ENCODE results near the gene CHAC1.

The CHAC1 gene

GRCh38 chr15:40952901-40953712, at the start of gene CHAC1:
Gene CHAC1 (plus strand): TSS chr15:40953471. CDS start chr15:40953584, 113 bp downstream.
- peak; percentile 93 for DNase-seq

- no peak for DNase-seq
These were observed 48.6 kb upstream of the CHAC1 start for GRCh38 chr15:40904552-40905201.

- peak; percentile 66 for DNase-seq
These were observed 46.9 kb upstream of the CHAC1 start for GRCh38 chr15:40906091-40906990.

- DNase-seq, result peak; percentile 47
These were observed 46.1 kb upstream of the CHAC1 start for GRCh38 chr15:40906991-40907802.

GRCh38 chr15:40908095-40908494, 45.2 kb upstream of the CHAC1 start:
- DNase-seq, result no peak

GRCh38 chr15:40909662-40910630, 43.3 kb upstream of the CHAC1 start:
- DNase-seq, result peak; percentile 82

GRCh38 chr15:40911141-40911540, 42.1 kb upstream of the CHAC1 start:
- DNase-seq, result no peak

GRCh38 chr15:40911693-40912092, 41.6 kb upstream of the CHAC1 start:
- no peak for DNase-seq

GRCh38 chr15:40912478-40912877, 40.8 kb upstream of the CHAC1 start:
- DNase-seq, result no peak

GRCh38 chr15:40914013-40914412, 39.3 kb upstream of the CHAC1 start:
- no peak for DNase-seq

GRCh38 chr15:40914486-40914885, 38.8 kb upstream of the CHAC1 start:
- DNase-seq, result no peak

- no peak for DNase-seq
These were observed 38.1 kb upstream of the CHAC1 start for GRCh38 chr15:40915116-40915661.

- DNase-seq, result no peak
These were observed 37.6 kb upstream of the CHAC1 start for GRCh38 chr15:40915679-40916078.

GRCh38 chr15:40917585-40917984, 35.7 kb upstream of the CHAC1 start:
- no peak for DNase-seq

- DNase-seq, result no peak
These were observed 35.0 kb upstream of the CHAC1 start for GRCh38 chr15:40918146-40918798.

- DNase-seq, result no peak
These were observed 34.4 kb upstream of the CHAC1 start for GRCh38 chr15:40918799-40919392.

GRCh38 chr15:40921949-40922607, 31.2 kb upstream of the CHAC1 start:
- DNase-seq, result no peak

GRCh38 chr15:40922608-40923005, 30.7 kb upstream of the CHAC1 start:
- DNase-seq, result no peak

GRCh38 chr15:40923551-40923950, 29.7 kb upstream of the CHAC1 start:
- no peak for DNase-seq
